K562 (cell line): ENCODE measurements around the gene EIF2S1. TPM values are rescaled to one million over a fixed set of nuclear protein-coding genes. Genes with fewer than 3 reads are reported as not detected.

Experiments used
- ATAC-seq: fragments of 200-7000 bp; cut with Tn5 transposase; 3 replicates; pipeline ENCODE4 v1.9.1; 2020; ENCODE audit warnings: moderate library complexity
- BruUV-seq: library from RNA; stranded (reverse); fragments of 400-500 nt; replicated peaks from 2 replicates; lab custom pipeline; 2021; lab: Mats Ljungman, UMichigan
- CTCF ChIA-PET: fragments of 300-600 bp; formaldehyde crosslinking; extraction: SDS; loops from one replicate; lab custom pipeline; 2021; ENCODE audit warnings: low intra/inter-chr PET ratio; lab: Yijun Ruan, JAX
- POLR2A ChIA-PET: fragments of 300-600, 350-650 bp; sonication (Branson Sonifier 250); formaldehyde crosslinking; extraction: SDS; loops from one replicate; lab custom pipeline; 2021; ENCODE audit warnings: antibody characterized with exemption, inconsistent platforms; lab: Yijun Ruan, JAX
- DNase-seq, 4 experiments: peaks; one replicate each; pipeline versions ENCODE4 v3.0.0 to v3.0.0-alpha.2; 2011 to 2018; ENCODE audit warnings: low spot score in 3 of 4, mixed read lengths in 3 of 4; ENCODE audit errors: extremely low read depth in 1 of 4
- FAIRE-seq: peaks from 2 replicates; lab custom pipeline; 2011; peaks lifted over from hg19 to GRCh38; lab: Jason Lieb, UNC
- H2AFZ ChIP-seq: 2 replicates; pipeline ENCODE4 v1.6.0; 2011; ENCODE audit warnings: low read depth, low read length, control low read depth, inconsistent platforms
- H3K27ac ChIP-seq: fragments of 200-600 bp; 3 replicates; pipeline ENCODE4 v1.8.0; 2011; ENCODE audit warnings: low read depth, mild to moderate bottlenecking, control low read depth, inconsistent platforms, low read length, moderate library complexity, mixed read lengths; ENCODE audit errors: extremely low read depth
- H3K27me3 ChIP-seq, 2 experiments: fragments of 300-600 bp in 1 of 2; 2 replicates in 1 of 2; 3 replicates in 1 of 2; pipeline versions ENCODE4 v1.6.0 to v1.8.0; 2011; ENCODE audit warnings: inconsistent platforms in 2 of 2, low read length in 2 of 2, mild to moderate bottlenecking in 1 of 2, mixed read lengths in 1 of 2, moderate library complexity in 1 of 2; ENCODE audit not compliant: control insufficient read depth in 2 of 2, insufficient read depth in 2 of 2
- H3K36me3 ChIP-seq: fragments of 300-600 bp; 3 replicates; pipeline ENCODE4 v1.8.0; 2011; ENCODE audit warnings: mild to moderate bottlenecking, low read length, inconsistent platforms; ENCODE audit not compliant: control insufficient read depth, insufficient read depth
- H3K4me1 ChIP-seq, 2 experiments: fragments of 200-600 bp in 1 of 2; replicated peaks in 1 of 2; 2 replicates in 1 of 2; 3 replicates in 1 of 2; pipeline versions ENCODE4 v1.5.1 to v1.8.0; 2011; ENCODE audit warnings: inconsistent platforms in 2 of 2, low read length in 2 of 2, mild to moderate bottlenecking in 1 of 2, mixed read lengths in 1 of 2, moderate library complexity in 1 of 2; ENCODE audit not compliant: control insufficient read depth in 2 of 2, insufficient read depth in 2 of 2
- H3K4me2 ChIP-seq: 2 replicates; pipeline ENCODE4 v1.6.1; 2011; ENCODE audit warnings: low read length, control low read depth, inconsistent platforms, mixed read lengths; ENCODE audit not compliant: insufficient read depth
- H3K4me3 ChIP-seq: fragments of 200-600 bp; sonication (generic), shearing (Covaris generic); 2 replicates; pipeline ENCODE4 v1.5.1; 2016; ENCODE audit warnings: control low read depth, inconsistent platforms
- H3K79me2 ChIP-seq: fragments of 200-600 bp; 3 replicates; pipeline ENCODE4 v1.8.0; 2011; ENCODE audit warnings: low read length, inconsistent platforms; ENCODE audit not compliant: control insufficient read depth, insufficient read depth
- H3K9ac ChIP-seq, 2 experiments: 2 replicates each; pipeline versions ENCODE4 v1.6.0 to v1.6.1; 2011; ENCODE audit warnings: low read depth in 2 of 2, low read length in 2 of 2, control low read depth in 1 of 2, inconsistent platforms in 1 of 2, mild to moderate bottlenecking in 1 of 2, mixed read lengths in 1 of 2; ENCODE audit not compliant: insufficient read depth in 1 of 2
- H3K9me1 ChIP-seq: one replicate; pipeline ENCODE4 v1.6.0; 2011; ENCODE audit warnings: inconsistent platforms, mild to moderate bottlenecking, low read length, moderate library complexity; ENCODE audit not compliant: control insufficient read depth, insufficient read depth
- H3K9me3 ChIP-seq: replicated peaks from 2 replicates; pipeline ENCODE4 v1.5.1; 2011; ENCODE audit warnings: low read depth, low read length, inconsistent platforms; ENCODE audit not compliant: control insufficient read depth, insufficient read depth
- H4K20me1 ChIP-seq: replicated peaks from 2 replicates; pipeline ENCODE4 v1.6.1; 2011; ENCODE audit warnings: low read length, inconsistent platforms, mixed read lengths; ENCODE audit not compliant: control insufficient read depth, insufficient read depth
- GABPB1 ChIP-seq: sonication (generic); formaldehyde crosslinking; IDR thresholded peaks from 2 replicates; pipeline ENCODE4 v1.8.0; 2022; ENCODE audit warnings: mild to moderate bottlenecking, missing genetic modification reagents
- KHSRP ChIP-seq: fragments of 450-650 bp; IDR thresholded peaks from 2 replicates; pipeline ENCODE4 v1.6.1; 2017
- MEF2D ChIP-seq: conservative IDR thresholded peaks from 2 replicates; pipeline ENCODE4 v1.6.1; 2016; ENCODE audit warnings: low read depth, missing genetic modification characterization, missing compliant biosample characterization
- MYC ChIP-seq, 2 experiments: fragments of 250-450 bp in 1 of 2; sonication (Bioruptor Pico) in 1 of 2; IDR thresholded peaks; 2 replicates each; pipeline versions ENCODE4 v1.5.1 to v1.6.1; 2012 to 2021; ENCODE audit warnings: low read depth in 2 of 2, borderline replicate concordance in 1 of 2, improper control_type of control experiment in 1 of 2, low read length in 1 of 2, mild to moderate bottlenecking in 1 of 2, moderate library complexity in 1 of 2
- NELFE ChIP-seq: IDR thresholded peaks from 2 replicates; pipeline ENCODE4 v1.6.1; 2011; ENCODE audit warnings: mild to moderate bottlenecking; ENCODE audit not compliant: insufficient read depth, insufficient read length
- PHF20 ChIP-seq: fragments of 450-650 bp; IDR thresholded peaks from 2 replicates; pipeline ENCODE4 v1.6.1; 2018; ENCODE audit not compliant: partially characterized antibody
- SMARCA4 ChIP-seq: fragments of 450-650 bp; IDR thresholded peaks from 2 replicates; pipeline ENCODE4 v1.6.1; 2016
- TCF3 ChIP-seq: sonication (generic); formaldehyde crosslinking; IDR thresholded peaks from 2 replicates; pipeline ENCODE4 v1.4.0; 2020; ENCODE audit warnings: mild to moderate bottlenecking, missing genetic modification reagents
- ZNF165 ChIP-seq: fragments of 250-450 bp; sonication (Bioruptor Pico); IDR thresholded peaks from 2 replicates; pipeline ENCODE4 v1.4.0; 2020; ENCODE audit warnings: borderline replicate concordance
- ZNF764 ChIP-seq: fragments of 250-450 bp; sonication (Bioruptor Pico); IDR thresholded peaks from 2 replicates; pipeline ENCODE4 v1.4.0; 2020; ENCODE audit warnings: low read depth, mild to moderate bottlenecking, moderate library complexity
- ZNF785 ChIP-seq: fragments of 250-450 bp; sonication (Bioruptor Pico); IDR thresholded peaks from 2 replicates; pipeline ENCODE4 v1.4.0; 2020; ENCODE audit warnings: mild to moderate bottlenecking
- WGBS: fragments of 100-300 bp; shearing (Covaris generic); methylation state at CpG from one replicate; pipeline ENCODE4 v1.1.6; 2016; ENCODE audit warnings: low coverage, mixed read lengths; ENCODE audit not compliant: insufficient coverage; ENCODE audit errors: missing lambda C conversion rate; 5-methylcytosine and 5-hydroxymethylcytosine counted together
- in situ Hi-C: fragments of 300-500 bp; cut with MboI; formaldehyde crosslinking; loops from 4 replicates; pipeline ENCODE4 v1.15.0; 2018; ENCODE audit warnings: inconsistent platforms, mixed read lengths
- intact Hi-C: fragments of 100-400 bp; cut with micrococcal nuclease; formaldehyde crosslinking; loops from 2 replicates; pipeline ENCODE4 v1.14.2; 2022
- polyA plus RNA-seq, 8 experiments: library from polyadenylated mRNA; depleted of rRNA in 4 of 8; stranded (reverse) in 5 of 8; unstranded in 3 of 8; fragments of >200 nt; fragmentation: Nextera tagmentation in 2 of 8; fragmentation: Illumina TruSeq in 1 of 8; extraction: Ambion mirVana in 2 of 8; extraction: Trizol in 1 of 8; gene quantifications; 2 replicates each; pipeline versions ENCODE4 v1.2.1 to v1.2.3, GENCODE V29; 2011 to 2014; ENCODE audit warnings: inconsistent platforms in 1 of 8, missing spikeins in 1 of 8
- total RNA-seq, 7 experiments: library from RNA; depleted of rRNA in 6 of 7; stranded (reverse); fragments of >200 nt in 6 of 7; fragmentation: Illumina TruSeq in 2 of 7; extraction: Trizol in 2 of 7; gene quantifications; 2 replicates each; pipeline versions ENCODE4 v1.2.1 to v1.2.3, GENCODE V29; 2011 to 2021; ENCODE audit warnings: low replicate concordance in 1 of 7
- TF ChIP-seq, protein P1 (sequence below): fragments of 450-650 bp; IDR thresholded peaks from 2 replicates; pipeline ENCODE4 v1.6.1; 2018; ENCODE audit not compliant: partially characterized antibody
- TF ChIP-seq, protein P2 (sequence below), 2 experiments: IDR thresholded peaks in 1 of 2; conservative IDR thresholded peaks in 1 of 2; 2 replicates each; pipeline ENCODE4 v1.6.1; 2016; ENCODE audit warnings: low read depth in 2 of 2, mild to moderate bottlenecking in 1 of 2, missing compliant biosample characterization in 1 of 2, missing genetic modification characterization in 1 of 2, moderate library complexity in 1 of 2
- TF ChIP-seq, protein P3 (sequence below): fragments of 450-650 bp; IDR thresholded peaks from one replicate; pipeline ENCODE4 v1.6.1; 2018; ENCODE audit warnings: mild to moderate bottlenecking, moderate library complexity; ENCODE audit not compliant: partially characterized antibody

Gene EIF2S1
- total and polyA plus RNA-seq, 9 of the 15 experiments (the other 6 are each of a cell fraction or from before 2014, with no cell fraction given): 216 to 1,018 (median 332) TPM

DNA sequence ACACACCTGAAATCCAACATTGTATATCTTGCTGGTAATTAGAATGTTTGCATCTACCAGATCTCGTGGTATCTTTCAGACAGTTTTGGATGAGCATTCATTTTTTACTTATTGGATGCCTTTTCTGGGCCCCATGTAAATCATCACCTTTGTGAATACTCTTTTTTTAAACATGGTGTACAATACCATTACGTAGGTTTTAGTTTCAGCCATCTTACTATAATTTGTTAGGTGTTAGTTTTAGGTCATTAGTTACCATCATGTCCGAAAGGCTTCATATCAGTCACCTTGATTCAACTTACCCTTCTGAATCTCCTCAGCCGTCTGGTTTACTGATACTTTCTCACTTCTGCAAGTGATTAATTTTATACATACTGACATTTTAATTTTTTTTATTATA lies 5.3 kb downstream of the EIF2S1 start:
- no peak overlapping the region for H3K4me3 ChIP-seq
- 98% methylated on average over 4 of the region's 4 CpGs for WGBS
- no TSS peak for BruUV-seq
- no peak for TF ChIP-seq NELFE
- no peak for TF ChIP-seq MYC (IDR thresholded peaks at IDR 0.05; ENCODE audit: low read depth, low read length)
- TF ChIP-seq MYC (CRISPR knock-in tag; IDR thresholded peaks at IDR 0.05; ENCODE audit: borderline replicate concordance, low read depth): no peak
- TF ChIP-seq KHSRP: no peak
- no peak for TF ChIP-seq SMARCA4
- TF ChIP-seq, protein P1, sequence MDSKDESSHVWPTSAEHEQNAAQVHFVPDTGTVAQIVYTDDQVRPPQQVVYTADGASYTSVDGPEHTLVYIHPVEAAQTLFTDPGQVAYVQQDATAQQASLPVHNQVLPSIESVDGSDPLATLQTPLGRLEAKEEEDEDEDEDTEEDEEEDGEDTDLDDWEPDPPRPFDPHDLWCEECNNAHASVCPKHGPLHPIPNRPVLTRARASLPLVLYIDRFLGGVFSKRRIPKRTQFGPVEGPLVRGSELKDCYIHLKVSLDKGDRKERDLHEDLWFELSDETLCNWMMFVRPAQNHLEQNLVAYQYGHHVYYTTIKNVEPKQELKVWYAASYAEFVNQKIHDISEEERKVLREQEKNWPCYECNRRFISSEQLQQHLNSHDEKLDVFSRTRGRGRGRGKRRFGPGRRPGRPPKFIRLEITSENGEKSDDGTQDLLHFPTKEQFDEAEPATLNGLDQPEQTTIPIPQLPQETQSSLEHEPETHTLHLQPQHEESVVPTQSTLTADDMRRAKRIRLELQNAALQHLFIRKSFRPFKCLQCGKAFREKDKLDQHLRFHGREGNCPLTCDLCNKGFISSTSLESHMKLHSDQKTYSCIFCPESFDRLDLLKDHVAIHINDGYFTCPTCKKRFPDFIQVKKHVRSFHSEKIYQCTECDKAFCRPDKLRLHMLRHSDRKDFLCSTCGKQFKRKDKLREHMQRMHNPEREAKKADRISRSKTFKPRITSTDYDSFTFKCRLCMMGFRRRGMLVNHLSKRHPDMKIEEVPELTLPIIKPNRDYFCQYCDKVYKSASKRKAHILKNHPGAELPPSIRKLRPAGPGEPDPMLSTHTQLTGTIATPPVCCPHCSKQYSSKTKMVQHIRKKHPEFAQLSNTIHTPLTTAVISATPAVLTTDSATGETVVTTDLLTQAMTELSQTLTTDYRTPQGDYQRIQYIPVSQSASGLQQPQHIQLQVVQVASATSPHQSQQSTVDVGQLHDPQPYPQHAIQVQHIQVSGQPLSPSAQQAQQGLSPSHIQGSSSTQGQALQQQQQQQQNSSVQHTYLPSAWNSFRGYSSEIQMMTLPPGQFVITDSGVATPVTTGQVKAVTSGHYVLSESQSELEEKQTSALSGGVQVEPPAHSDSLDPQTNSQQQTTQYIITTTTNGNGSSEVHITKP: no peak
- no peak for TF ChIP-seq TCF3
- no peak for TF ChIP-seq ZNF764 (CRISPR knock-in tag)
- no peak for TF ChIP-seq ZNF165 (CRISPR knock-in tag)
- TF ChIP-seq, protein P2, sequence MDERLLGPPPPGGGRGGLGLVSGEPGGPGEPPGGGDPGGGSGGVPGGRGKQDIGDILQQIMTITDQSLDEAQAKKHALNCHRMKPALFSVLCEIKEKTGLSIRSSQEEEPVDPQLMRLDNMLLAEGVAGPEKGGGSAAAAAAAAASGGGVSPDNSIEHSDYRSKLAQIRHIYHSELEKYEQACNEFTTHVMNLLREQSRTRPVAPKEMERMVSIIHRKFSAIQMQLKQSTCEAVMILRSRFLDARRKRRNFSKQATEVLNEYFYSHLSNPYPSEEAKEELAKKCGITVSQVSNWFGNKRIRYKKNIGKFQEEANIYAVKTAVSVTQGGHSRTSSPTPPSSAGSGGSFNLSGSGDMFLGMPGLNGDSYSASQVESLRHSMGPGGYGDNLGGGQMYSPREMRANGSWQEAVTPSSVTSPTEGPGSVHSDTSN (CRISPR knock-in tag; IDR thresholded peaks at IDR 0.05; ENCODE audit: low read depth): no peak
- TF ChIP-seq, protein P2 (tag; conservative IDR thresholded peaks at IDR 0.05; ENCODE audit: low read depth): no peak
- TF ChIP-seq PHF20: no peak
- TF ChIP-seq GABPB1 (CRISPR knock-in tag): no peak
- TF ChIP-seq MEF2D: no peak
- TF ChIP-seq ZNF785: no peak
- TF ChIP-seq, protein P3, sequence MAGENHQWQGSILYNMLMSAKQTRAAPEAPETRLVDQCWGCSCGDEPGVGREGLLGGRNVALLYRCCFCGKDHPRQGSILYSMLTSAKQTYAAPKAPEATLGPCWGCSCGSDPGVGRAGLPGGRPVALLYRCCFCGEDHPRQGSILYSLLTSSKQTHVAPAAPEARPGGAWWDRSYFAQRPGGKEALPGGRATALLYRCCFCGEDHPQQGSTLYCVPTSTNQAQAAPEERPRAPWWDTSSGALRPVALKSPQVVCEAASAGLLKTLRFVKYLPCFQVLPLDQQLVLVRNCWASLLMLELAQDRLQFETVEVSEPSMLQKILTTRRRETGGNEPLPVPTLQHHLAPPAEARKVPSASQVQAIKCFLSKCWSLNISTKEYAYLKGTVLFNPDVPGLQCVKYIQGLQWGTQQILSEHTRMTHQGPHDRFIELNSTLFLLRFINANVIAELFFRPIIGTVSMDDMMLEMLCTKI: no peak

More for the DNA sequence above, 5.3 kb downstream of the EIF2S1 start:
- H4K20me1 ChIP-seq: peaks cover 6% of the 10 kb centered on the region; the same call in 1 of the 2 replicates
- intact Hi-C loops: no loop called here
- H3K27ac ChIP-seq: no peak overlapping the region
- FAIRE-seq (no peak), ATAC-seq (no peak), DNase-seq (no peak)
- no peak overlapping the region for H2AFZ ChIP-seq
- peaks cover 88% of the 10 kb centered on the region for H3K36me3 ChIP-seq
- H3K9me1 ChIP-seq: no peaks in the 10 kb centered on the region
- H3K27me3 ChIP-seq: no peaks in the 10 kb centered on the region
- ChIA-PET POLR2A (interaction anchor here (1.0 kb wide), 1 partner anchor 8 kb away, joined by 3 read pairs; no protein-coding TSS in a partner anchor), CTCF (no interaction called here)
- H3K9me3 ChIP-seq: no peaks in the 10 kb centered on the region
- peaks cover 93% of the 10 kb centered on the region for H3K79me2 ChIP-seq
- H3K4me2 ChIP-seq: no peak overlapping the region
- in situ Hi-C loops: no loop called here
- no peak overlapping the region for H3K9ac ChIP-seq
- peaks cover under 1 to 6% of the 10 kb centered on the region in 2 experiments; a peak in 3 of 5 replicates for H3K4me1 ChIP-seq
